GM18909 (cell line): Measurements from ENCODE around the gene SMAD5.

Source experiments
- ATAC-seq: cut with Tn5 transposase; IDR thresholded peaks from one replicate; pipeline ENCODE4 v1.9.1; 2021; ENCODE audit warnings: mild to moderate bottlenecking; ENCODE audit not compliant: unreplicated experiment, poor library complexity

SMAD5 gene

GRCh38 chr5:136212252-136212721 lies 79.6 kb downstream of the SMAD5 start:
- ATAC-seq = no peak

GRCh38 chr5:136213919-136214493 lies 81.4 kb downstream of the SMAD5 start:
- ATAC-seq = no peak

GRCh38 chr5:136215812-136216211 lies 83.2 kb downstream of the SMAD5 start:
- no peak for ATAC-seq

- no peak for ATAC-seq
These were observed 83.6 kb downstream of the SMAD5 start for GRCh38 chr5:136216230-136216629.

- ATAC-seq = no peak
These were observed 88.7 kb downstream of the SMAD5 start for GRCh38 chr5:136221340-136221739.

- ATAC-seq = no peak
These were observed 90.1 kb downstream of the SMAD5 start for GRCh38 chr5:136222580-136223235.

GRCh38 chr5:136225796-136226195 lies 93.2 kb downstream of the SMAD5 start:
- no peak for ATAC-seq

- no peak for ATAC-seq
These were observed 93.8 kb downstream of the SMAD5 start for GRCh38 chr5:136226401-136226800.

- no peak for ATAC-seq
These were observed 95.6 kb downstream of the SMAD5 start for GRCh38 chr5:136228136-136228757.

GRCh38 chr5:136230176-136230575 lies 97.5 kb downstream of the SMAD5 start:
- no peak for ATAC-seq

GRCh38 chr5:136232316-136232715 lies 99.7 kb downstream of the SMAD5 start:
- ATAC-seq = no peak
